ENCODE measurements around the gene ROR2. TPM values are rescaled to one million over a fixed set of nuclear protein-coding genes. Genes with fewer than 3 reads are reported as not detected.

ROR2 gene
- total and polyA plus RNA-seq, 2 experiments from 2014 or later = 8.1 to 18.8 TPM

DNA sequence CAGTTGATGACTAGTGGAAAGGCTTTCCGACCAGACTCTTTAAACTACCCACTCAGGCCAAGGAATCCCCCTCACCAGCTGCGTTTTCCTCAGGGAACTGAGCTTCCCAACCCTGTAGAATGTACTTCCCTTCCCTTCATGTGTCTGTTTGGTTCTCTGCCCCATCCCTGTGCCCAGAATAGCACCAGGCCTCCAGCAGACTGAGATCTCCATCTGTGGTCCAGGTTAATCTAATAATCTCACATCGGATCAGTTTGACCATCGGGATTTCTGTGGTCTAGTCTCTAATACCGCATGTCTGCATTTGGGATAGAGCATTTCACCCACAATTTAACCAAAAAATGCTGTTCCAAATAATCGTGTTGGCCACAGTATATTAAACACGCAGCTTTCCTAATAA lies 237.2 kb downstream of the ROR2 start (continued):
- TF ChIP-seq, protein P1, sequence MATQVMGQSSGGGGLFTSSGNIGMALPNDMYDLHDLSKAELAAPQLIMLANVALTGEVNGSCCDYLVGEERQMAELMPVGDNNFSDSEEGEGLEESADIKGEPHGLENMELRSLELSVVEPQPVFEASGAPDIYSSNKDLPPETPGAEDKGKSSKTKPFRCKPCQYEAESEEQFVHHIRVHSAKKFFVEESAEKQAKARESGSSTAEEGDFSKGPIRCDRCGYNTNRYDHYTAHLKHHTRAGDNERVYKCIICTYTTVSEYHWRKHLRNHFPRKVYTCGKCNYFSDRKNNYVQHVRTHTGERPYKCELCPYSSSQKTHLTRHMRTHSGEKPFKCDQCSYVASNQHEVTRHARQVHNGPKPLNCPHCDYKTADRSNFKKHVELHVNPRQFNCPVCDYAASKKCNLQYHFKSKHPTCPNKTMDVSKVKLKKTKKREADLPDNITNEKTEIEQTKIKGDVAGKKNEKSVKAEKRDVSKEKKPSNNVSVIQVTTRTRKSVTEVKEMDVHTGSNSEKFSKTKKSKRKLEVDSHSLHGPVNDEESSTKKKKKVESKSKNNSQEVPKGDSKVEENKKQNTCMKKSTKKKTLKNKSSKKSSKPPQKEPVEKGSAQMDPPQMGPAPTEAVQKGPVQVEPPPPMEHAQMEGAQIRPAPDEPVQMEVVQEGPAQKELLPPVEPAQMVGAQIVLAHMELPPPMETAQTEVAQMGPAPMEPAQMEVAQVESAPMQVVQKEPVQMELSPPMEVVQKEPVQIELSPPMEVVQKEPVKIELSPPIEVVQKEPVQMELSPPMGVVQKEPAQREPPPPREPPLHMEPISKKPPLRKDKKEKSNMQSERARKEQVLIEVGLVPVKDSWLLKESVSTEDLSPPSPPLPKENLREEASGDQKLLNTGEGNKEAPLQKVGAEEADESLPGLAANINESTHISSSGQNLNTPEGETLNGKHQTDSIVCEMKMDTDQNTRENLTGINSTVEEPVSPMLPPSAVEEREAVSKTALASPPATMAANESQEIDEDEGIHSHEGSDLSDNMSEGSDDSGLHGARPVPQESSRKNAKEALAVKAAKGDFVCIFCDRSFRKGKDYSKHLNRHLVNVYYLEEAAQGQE (IDR thresholded peaks at IDR 0.05; ENCODE audit: unreplicated experiment) = no peak
- TF ChIP-seq POLR2AphosphoS5 (IDR thresholded peaks at IDR 0.05; ENCODE audit: low read depth) (no peak), JUNB (IDR thresholded peaks at IDR 0.05; ENCODE audit: unreplicated experiment) (no peak), EZH2phosphoT487 (IDR thresholded peaks at IDR 0.05; ENCODE audit: unreplicated experiment) (no peak), CREB1 (CRISPR knock-in tag; IDR thresholded peaks at IDR 0.05; ENCODE audit: low read depth) (no peak)
- TF ChIP-seq, protein P2, sequence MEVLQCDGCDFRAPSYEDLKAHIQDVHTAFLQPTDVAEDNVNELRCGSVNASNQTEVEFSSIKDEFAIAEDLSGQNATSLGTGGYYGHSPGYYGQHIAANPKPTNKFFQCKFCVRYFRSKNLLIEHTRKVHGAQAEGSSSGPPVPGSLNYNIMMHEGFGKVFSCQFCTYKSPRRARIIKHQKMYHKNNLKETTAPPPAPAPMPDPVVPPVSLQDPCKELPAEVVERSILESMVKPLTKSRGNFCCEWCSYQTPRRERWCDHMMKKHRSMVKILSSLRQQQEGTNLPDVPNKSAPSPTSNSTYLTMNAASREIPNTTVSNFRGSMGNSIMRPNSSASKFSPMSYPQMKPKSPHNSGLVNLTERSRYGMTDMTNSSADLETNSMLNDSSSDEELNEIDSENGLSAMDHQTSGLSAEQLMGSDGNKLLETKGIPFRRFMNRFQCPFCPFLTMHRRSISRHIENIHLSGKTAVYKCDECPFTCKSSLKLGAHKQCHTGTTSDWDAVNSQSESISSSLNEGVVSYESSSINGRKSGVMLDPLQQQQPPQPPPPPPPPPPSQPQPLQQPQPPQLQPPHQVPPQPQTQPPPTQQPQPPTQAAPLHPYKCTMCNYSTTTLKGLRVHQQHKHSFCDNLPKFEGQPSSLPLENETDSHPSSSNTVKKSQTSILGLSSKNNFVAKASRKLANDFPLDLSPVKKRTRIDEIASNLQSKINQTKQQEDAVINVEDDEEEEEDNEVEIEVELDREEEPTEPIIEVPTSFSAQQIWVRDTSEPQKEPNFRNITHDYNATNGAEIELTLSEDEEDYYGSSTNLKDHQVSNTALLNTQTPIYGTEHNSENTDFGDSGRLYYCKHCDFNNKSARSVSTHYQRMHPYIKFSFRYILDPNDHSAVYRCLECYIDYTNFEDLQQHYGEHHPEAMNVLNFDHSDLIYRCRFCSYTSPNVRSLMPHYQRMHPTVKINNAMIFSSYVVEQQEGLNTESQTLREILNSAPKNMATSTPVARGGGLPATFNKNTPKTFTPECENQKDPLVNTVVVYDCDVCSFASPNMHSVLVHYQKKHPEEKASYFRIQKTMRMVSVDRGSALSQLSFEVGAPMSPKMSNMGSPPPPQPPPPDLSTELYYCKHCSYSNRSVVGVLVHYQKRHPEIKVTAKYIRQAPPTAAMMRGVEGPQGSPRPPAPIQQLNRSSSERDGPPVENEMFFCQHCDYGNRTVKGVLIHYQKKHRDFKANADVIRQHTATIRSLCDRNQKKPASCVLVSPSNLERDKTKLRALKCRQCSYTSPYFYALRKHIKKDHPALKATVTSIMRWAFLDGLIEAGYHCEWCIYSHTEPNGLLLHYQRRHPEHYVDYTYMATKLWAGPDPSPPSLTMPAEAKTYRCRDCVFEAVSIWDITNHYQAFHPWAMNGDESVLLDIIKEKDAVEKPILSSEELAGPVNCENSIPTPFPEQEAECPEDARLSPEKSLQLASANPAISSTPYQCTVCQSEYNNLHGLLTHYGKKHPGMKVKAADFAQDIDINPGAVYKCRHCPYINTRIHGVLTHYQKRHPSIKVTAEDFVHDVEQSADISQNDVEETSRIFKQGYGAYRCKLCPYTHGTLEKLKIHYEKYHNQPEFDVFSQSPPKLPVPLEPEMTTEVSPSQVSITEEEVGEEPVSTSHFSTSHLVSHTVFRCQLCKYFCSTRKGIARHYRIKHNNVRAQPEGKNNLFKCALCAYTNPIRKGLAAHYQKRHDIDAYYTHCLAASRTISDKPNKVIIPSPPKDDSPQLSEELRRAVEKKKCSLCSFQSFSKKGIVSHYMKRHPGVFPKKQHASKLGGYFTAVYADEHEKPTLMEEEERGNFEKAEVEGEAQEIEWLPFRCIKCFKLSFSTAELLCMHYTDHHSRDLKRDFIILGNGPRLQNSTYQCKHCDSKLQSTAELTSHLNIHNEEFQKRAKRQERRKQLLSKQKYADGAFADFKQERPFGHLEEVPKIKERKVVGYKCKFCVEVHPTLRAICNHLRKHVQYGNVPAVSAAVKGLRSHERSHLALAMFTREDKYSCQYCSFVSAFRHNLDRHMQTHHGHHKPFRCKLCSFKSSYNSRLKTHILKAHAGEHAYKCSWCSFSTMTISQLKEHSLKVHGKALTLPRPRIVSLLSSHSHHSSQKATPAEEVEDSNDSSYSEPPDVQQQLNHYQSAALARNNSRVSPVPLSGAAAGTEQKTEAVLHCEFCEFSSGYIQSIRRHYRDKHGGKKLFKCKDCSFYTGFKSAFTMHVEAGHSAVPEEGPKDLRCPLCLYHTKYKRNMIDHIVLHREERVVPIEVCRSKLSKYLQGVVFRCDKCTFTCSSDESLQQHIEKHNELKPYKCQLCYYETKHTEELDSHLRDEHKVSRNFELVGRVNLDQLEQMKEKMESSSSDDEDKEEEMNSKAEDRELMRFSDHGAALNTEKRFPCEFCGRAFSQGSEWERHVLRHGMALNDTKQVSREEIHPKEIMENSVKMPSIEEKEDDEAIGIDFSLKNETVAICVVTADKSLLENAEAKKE (CRISPR knock-in tag; IDR thresholded peaks at IDR 0.05) = no peak

Measured in GM23338 (cell line).